Vagina (tissue), 2 donors: ENCODE measurements around the gene KCTD17.

Source experiments
- CTCF ChIP-seq, 3 experiments: fragments of 450-650 bp in 2 of 3; fragments of 200-600 bp in 1 of 3; sonication (generic) in 1 of 3; IDR thresholded peaks; one replicate each; pipeline ENCODE4 v1.5.1; 2017 to 2019; ENCODE audit warnings: antibody characterized with exemption in 3 of 3, mild to moderate bottlenecking in 2 of 3, moderate library complexity in 2 of 3
- POLR2A ChIP-seq, 2 donors: fragments of 450-650 bp; IDR thresholded peaks; one replicate each; pipeline ENCODE4 v1.6.1; 2017; ENCODE audit warnings: antibody characterized with exemption in 2 of 2, mild to moderate bottlenecking in 2 of 2, moderate library complexity in 2 of 2

GRCh38 chr22:37045958-37046357 is 5.6 kb upstream of the KCTD17 start:
- no peak for TF ChIP-seq CTCF (IDR thresholded peaks at IDR 0.05)
- TF ChIP-seq POLR2A (IDR thresholded peaks at IDR 0.05), result no peak
